ENCODE data around the gene EPS15. TPM values are rescaled to one million over a fixed set of nuclear protein-coding genes. Genes with fewer than 3 reads are reported as not detected.
A peak's percentile ranks its signal among the peaks of the same experiment; 100 is the strongest.
"Not testable (repeated sequence)": the region's sequence is repeated elsewhere in the genome, so short reads cannot be mapped to it uniquely, and the experiment has no call there.

Gene EPS15
- total RNA-seq, 1 experiment from 2014 or later, result 48.7 TPM

- intact Hi-C loops (cut with micrococcal nuclease), result no loop called here
- H3K4me3 Mint-ChIP-seq (ENCODE audit: unreplicated experiment), result no peak overlapping the region
- peaks cover 6% of the 10 kb centered on the region for H3K36me3 Mint-ChIP-seq (ENCODE audit: insufficient read depth, unreplicated experiment)
- ChIA-PET CTCF (interaction anchor here (0.7 kb wide), 1 partner anchor 31 kb away, joined by 3 read pairs; no protein-coding TSS in a partner anchor), POLR2A (interaction anchor here (0.6 to 1.6 kb wide), 2 partner anchors 22 to 51 kb away, joined by 3 to 4 read pairs; partner anchors contain the start of gene OSBPL9)
- no peaks in the 10 kb centered on the region for H3K9me3 Mint-ChIP-seq (ENCODE audit: unreplicated experiment)
- H3K4me1 Mint-ChIP-seq (ENCODE audit: insufficient read depth, unreplicated experiment), result peaks cover 22% of the 10 kb centered on the region
- H3K27me3 Mint-ChIP-seq (ENCODE audit: insufficient read depth, unreplicated experiment), result no peaks in the 10 kb centered on the region
- no peak for DNase-seq (ENCODE audit: unreplicated experiment)
- no TSS peak for BruUV-seq (replicated peaks)
- TF ChIP-seq CTCF (IDR thresholded peaks at IDR 0.05; ENCODE audit: unreplicated experiment), result no peak
- H3K27ac Mint-ChIP-seq (ENCODE audit: low read depth, unreplicated experiment), result no peak overlapping the region
Observed at GRCh38 chr1:51566260-51566659, 47.2 kb upstream of the EPS15 start.

GRCh38 chr1:51565009-51565408 is 45.9 kb upstream of the EPS15 start:
- no TSS peak for BruUV-seq (replicated peaks)
- ChIA-PET CTCF (no interaction called here), POLR2A (interaction anchor here (1.6 kb wide), 1 partner anchor 52 kb away, joined by 4 read pairs; the partner anchor contains the start of gene OSBPL9)
- H3K9me3 Mint-ChIP-seq (ENCODE audit: unreplicated experiment), result no peaks in the 10 kb centered on the region
- TF ChIP-seq CTCF (IDR thresholded peaks at IDR 0.05; ENCODE audit: unreplicated experiment), result no peak
- no peak overlapping the region for H3K4me3 Mint-ChIP-seq (ENCODE audit: unreplicated experiment)
- intact Hi-C loops (cut with micrococcal nuclease), result no loop called here
- H3K27me3 Mint-ChIP-seq (ENCODE audit: insufficient read depth, unreplicated experiment), result no peaks in the 10 kb centered on the region
- no peak for DNase-seq (ENCODE audit: unreplicated experiment)
- no peak overlapping the region for H3K27ac Mint-ChIP-seq (ENCODE audit: low read depth, unreplicated experiment)
- peaks cover 6% of the 10 kb centered on the region for H3K36me3 Mint-ChIP-seq (ENCODE audit: insufficient read depth, unreplicated experiment)
- H3K4me1 Mint-ChIP-seq (ENCODE audit: insufficient read depth, unreplicated experiment), result peaks cover 11% of the 10 kb centered on the region

- CTCF ChIA-PET, result no interaction called here
- peaks cover 6% of the 10 kb centered on the region for H3K36me3 Mint-ChIP-seq (ENCODE audit: insufficient read depth, unreplicated experiment)
Observed at GRCh38 chr1:51564124-51564523, 45.1 kb upstream of the EPS15 start.

GRCh38 chr1:51561702-51562101 is 42.6 kb upstream of the EPS15 start:
- no peak overlapping the region for H3K4me3 Mint-ChIP-seq (ENCODE audit: unreplicated experiment)
- H3K27me3 Mint-ChIP-seq (ENCODE audit: insufficient read depth, unreplicated experiment), result no peaks in the 10 kb centered on the region
- H3K36me3 Mint-ChIP-seq (ENCODE audit: insufficient read depth, unreplicated experiment), result no peaks in the 10 kb centered on the region
- H3K27ac Mint-ChIP-seq (ENCODE audit: low read depth, unreplicated experiment), result no peak overlapping the region
- ChIA-PET POLR2A (no interaction called here), CTCF (no interaction called here)
- no peak for TF ChIP-seq CTCF (IDR thresholded peaks at IDR 0.05; ENCODE audit: unreplicated experiment)
- no peak for DNase-seq (ENCODE audit: unreplicated experiment)
- intact Hi-C loops (cut with micrococcal nuclease), result no loop called here
- H3K4me1 Mint-ChIP-seq (ENCODE audit: insufficient read depth, unreplicated experiment), result peaks cover 17% of the 10 kb centered on the region
- BruUV-seq (replicated peaks), result no TSS peak
- H3K9me3 Mint-ChIP-seq (ENCODE audit: unreplicated experiment), result no peaks in the 10 kb centered on the region

More at GRCh38 chr1:51564124-51564523, 45.1 kb upstream of the EPS15 start:
- POLR2A ChIA-PET, result no interaction called here
- intact Hi-C loops (cut with micrococcal nuclease), result no loop called here
- Mint-ChIP-seq H3K4me3 (ENCODE audit: unreplicated experiment) (no peak overlapping the region), H3K9me3 (ENCODE audit: unreplicated experiment) (no peaks in the 10 kb centered on the region), H3K27ac (ENCODE audit: low read depth, unreplicated experiment) (no peak overlapping the region), H3K4me1 (ENCODE audit: insufficient read depth, unreplicated experiment) (peaks cover 7% of the 10 kb centered on the region), H3K27me3 (ENCODE audit: insufficient read depth, unreplicated experiment) (no peaks in the 10 kb centered on the region)
- no peak for TF ChIP-seq CTCF (IDR thresholded peaks at IDR 0.05; ENCODE audit: unreplicated experiment)
- peak; percentile 54 for DNase-seq (ENCODE audit: unreplicated experiment)
- BruUV-seq (replicated peaks), result no TSS peak

- BruUV-seq (replicated peaks); H3K9me3 Mint-ChIP-seq (ENCODE audit: unreplicated experiment); H3K27me3 Mint-ChIP-seq (ENCODE audit: insufficient read depth, unreplicated experiment); H3K36me3 Mint-ChIP-seq (ENCODE audit: insufficient read depth, unreplicated experiment); intact Hi-C loops (cut with micrococcal nuclease); DNase-seq (ENCODE audit: unreplicated experiment); H3K4me3 Mint-ChIP-seq (ENCODE audit: unreplicated experiment); POLR2A ChIA-PET; H3K27ac Mint-ChIP-seq (ENCODE audit: low read depth, unreplicated experiment): not testable (repeated sequence)
- CTCF ChIA-PET, result interaction anchor here (0.8 kb wide), 1 partner anchor 25 kb away, joined by 3 read pairs; no protein-coding TSS in a partner anchor
- H3K4me1 Mint-ChIP-seq (ENCODE audit: insufficient read depth, unreplicated experiment), result peaks cover 17% of the 10 kb centered on the region
Observed at GRCh38 chr1:51560895-51561294, 41.8 kb upstream of the EPS15 start.

All from MCF 10A (cell line).